Uterus (tissue), 2 donors: ENCODE measurements around the gene SERGEF.

Experiments
- POLR2A ChIP-seq, 2 donors: fragments of 450-650 bp; IDR thresholded peaks; one replicate each; pipeline ENCODE4 v1.6.1; 2016; ENCODE audit warnings: antibody characterized with exemption in 2 of 2, mild to moderate bottlenecking in 1 of 2, moderate library complexity in 1 of 2
- TF ChIP-seq, protein P1 (sequence below), 4 experiments: fragments of 200-600 bp in 2 of 4; fragments of 450-650 bp in 2 of 4; sonication (generic) in 2 of 4; IDR thresholded peaks; one replicate each; pipeline ENCODE4 v1.5.1; 2016 to 2019; ENCODE audit warnings: antibody characterized with exemption in 4 of 4, mild to moderate bottlenecking in 2 of 4, moderate library complexity in 1 of 4

- TF ChIP-seq, protein P1, sequence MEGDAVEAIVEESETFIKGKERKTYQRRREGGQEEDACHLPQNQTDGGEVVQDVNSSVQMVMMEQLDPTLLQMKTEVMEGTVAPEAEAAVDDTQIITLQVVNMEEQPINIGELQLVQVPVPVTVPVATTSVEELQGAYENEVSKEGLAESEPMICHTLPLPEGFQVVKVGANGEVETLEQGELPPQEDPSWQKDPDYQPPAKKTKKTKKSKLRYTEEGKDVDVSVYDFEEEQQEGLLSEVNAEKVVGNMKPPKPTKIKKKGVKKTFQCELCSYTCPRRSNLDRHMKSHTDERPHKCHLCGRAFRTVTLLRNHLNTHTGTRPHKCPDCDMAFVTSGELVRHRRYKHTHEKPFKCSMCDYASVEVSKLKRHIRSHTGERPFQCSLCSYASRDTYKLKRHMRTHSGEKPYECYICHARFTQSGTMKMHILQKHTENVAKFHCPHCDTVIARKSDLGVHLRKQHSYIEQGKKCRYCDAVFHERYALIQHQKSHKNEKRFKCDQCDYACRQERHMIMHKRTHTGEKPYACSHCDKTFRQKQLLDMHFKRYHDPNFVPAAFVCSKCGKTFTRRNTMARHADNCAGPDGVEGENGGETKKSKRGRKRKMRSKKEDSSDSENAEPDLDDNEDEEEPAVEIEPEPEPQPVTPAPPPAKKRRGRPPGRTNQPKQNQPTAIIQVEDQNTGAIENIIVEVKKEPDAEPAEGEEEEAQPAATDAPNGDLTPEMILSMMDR (IDR thresholded peaks at IDR 0.05): no peak
- no peak for TF ChIP-seq POLR2A (IDR thresholded peaks at IDR 0.05)
Observed at GRCh38 chr11:17782145-17782544, 230.7 kb downstream of the SERGEF start.
